Keratinocyte (primary cell): ENCODE measurements around the gene AK8. TPM values are rescaled to one million over a fixed set of nuclear protein-coding genes. Genes with fewer than 3 reads are reported as not detected.

ENCODE experiments used
- DNase-seq: peaks from one replicate; pipeline ENCODE4 v3.0.0-alpha.2; 2011; ENCODE audit warnings: low read depth, missing footprints, low spot score
- FAIRE-seq: peaks from 2 replicates; lab custom pipeline; 2011; peaks lifted over from hg19 to GRCh38; lab: Jason Lieb, UNC
- H2AFZ ChIP-seq: 2 replicates; pipeline ENCODE4 v1.6.0; 2012; ENCODE audit warnings: low read length, control low read depth, inconsistent platforms; ENCODE audit not compliant: control insufficient read depth
- H3K27ac ChIP-seq: 2 replicates; pipeline ENCODE4 v1.5.1; 2011; ENCODE audit warnings: low read length; ENCODE audit not compliant: control insufficient read depth, insufficient read depth
- H3K27me3 ChIP-seq: 3 replicates; pipeline ENCODE4 v1.6.0; 2011; ENCODE audit warnings: low read length; ENCODE audit not compliant: control insufficient read depth, insufficient read depth; ENCODE audit errors: extremely low read depth
- H3K36me3 ChIP-seq, 2 experiments: 2 replicates in 1 of 2; 3 replicates in 1 of 2; pipeline ENCODE4 v1.5.1; 2011; ENCODE audit warnings: low read length in 2 of 2, mild to moderate bottlenecking in 1 of 2; ENCODE audit not compliant: control insufficient read depth in 2 of 2, insufficient read depth in 2 of 2; ENCODE audit errors: extremely low read depth in 1 of 2
- H3K4me1 ChIP-seq: 3 replicates; pipeline ENCODE4 v1.5.1; 2011; ENCODE audit warnings: low read length; ENCODE audit not compliant: control insufficient read depth, insufficient read depth; ENCODE audit errors: extremely low read depth
- H3K4me2 ChIP-seq: 3 replicates; pipeline ENCODE4 v1.6.0; 2011; ENCODE audit warnings: low read depth, low read length; ENCODE audit not compliant: control insufficient read depth, insufficient read depth; ENCODE audit errors: extremely low read depth
- H3K4me3 ChIP-seq, 3 experiments: fragments of 200-600 bp in 1 of 3; sonication (generic) in 1 of 3; 2 replicates in 2 of 3; 3 replicates in 1 of 3; pipeline ENCODE4 v1.5.1; 2011 to 2016; ENCODE audit warnings: low read length in 3 of 3, mild to moderate bottlenecking in 3 of 3, control low read depth in 2 of 3, inconsistent platforms in 1 of 3, low read depth in 1 of 3, mixed read lengths in 1 of 3, mixed run types in 1 of 3, moderate library complexity in 1 of 3; ENCODE audit not compliant: control insufficient read depth in 2 of 3, insufficient read depth in 2 of 3; ENCODE audit errors: extremely low read depth in 1 of 3
- H3K79me2 ChIP-seq: 2 replicates; pipeline ENCODE4 v1.6.0; 2012; ENCODE audit warnings: low read length; ENCODE audit not compliant: control insufficient read depth, insufficient read depth
- H3K9ac ChIP-seq: 3 replicates; pipeline ENCODE4 v1.6.0; 2011; ENCODE audit warnings: low read length; ENCODE audit not compliant: control insufficient read depth, insufficient read depth; ENCODE audit errors: extremely low read depth
- H3K9me1 ChIP-seq: 3 replicates; pipeline ENCODE4 v1.6.0; 2011; ENCODE audit warnings: low read length; ENCODE audit not compliant: control insufficient read depth, insufficient read depth; ENCODE audit errors: extremely low read depth
- H3K9me3 ChIP-seq: 2 replicates; pipeline ENCODE4 v1.5.1; 2012; ENCODE audit warnings: low read depth, low read length; ENCODE audit not compliant: control insufficient read depth
- H4K20me1 ChIP-seq: 3 replicates; pipeline ENCODE4 v1.6.0; 2011; ENCODE audit warnings: low read length; ENCODE audit not compliant: control insufficient read depth, insufficient read depth; ENCODE audit errors: extremely low read depth
- CTCF ChIP-seq, 3 experiments: IDR thresholded peaks in 1 of 3; conservative IDR thresholded peaks in 1 of 3; optimal IDR thresholded peaks in 1 of 3; 2 replicates in 2 of 3; 3 replicates in 1 of 3; pipeline versions ENCODE3 to v1.5.1; 2011; ENCODE audit warnings: low read length in 3 of 3, mild to moderate bottlenecking in 3 of 3, moderate library complexity in 2 of 3, control low read depth in 1 of 3, inconsistent platforms in 1 of 3; ENCODE audit not compliant: insufficient read depth in 2 of 3; ENCODE audit errors: extremely low read depth in 1 of 3
- EZH2 ChIP-seq: IDR thresholded peaks from one replicate; pipeline ENCODE4 v1.6.1; 2012; ENCODE audit warnings: inconsistent platforms, mild to moderate bottlenecking, low read length, moderate library complexity
- dilution Hi-C: fragments of 300-500 bp; cut with MboI; formaldehyde crosslinking; loops from one replicate; pipeline ENCODE4 v1.7.0; 2020; ENCODE audit warnings: low sequenced_read_pairs; ENCODE audit not compliant: extremely low pct_ligation_motif_present
- polyA plus RNA-seq, 5 experiments: library from polyadenylated mRNA; depleted of rRNA in 3 of 5; stranded (reverse) in 3 of 5; stranded (forward) in 1 of 5; unstranded in 1 of 5; fragments of >200 nt; gene quantifications; 1 replicate in 1 of 5; 2 replicates in 3 of 5; 3 replicates in 1 of 5; pipeline versions ENCODE4 v1.2.1 to v1.2.3, GENCODE V29; 2011 to 2012; ENCODE audit warnings: missing spikeins in 2 of 5, low read depth in 1 of 5, low replicate concordance in 1 of 5

AK8 gene
- polyA plus RNA-seq, 1 donor (not counting 4 experiments of a cell fraction or from before 2014, with no cell fraction given), result 0.24 TPM

- no peak for TF ChIP-seq EZH2
- no peak for TF ChIP-seq CTCF (optimal IDR thresholded peaks at IDR 0.05 in 1 of 3, IDR thresholded peaks at IDR 0.05 in 1 of 3, conservative IDR thresholded peaks at IDR 0.05 in 1 of 3; ENCODE audit: extremely low read depth in 1 of 3, insufficient read depth in 2 of 3, low read length in 3 of 3)
- dilution Hi-C loops, result no loop called here
- FAIRE-seq (no peak), DNase-seq (no peak)
- Histone ChIP-seq H3K9me1 (no peaks in the 10 kb centered on the region), H4K20me1 (no peaks in the 10 kb centered on the region), H3K36me3 (no peaks in the 10 kb centered on the region), H2AFZ (no peak overlapping the region), H3K4me2 (no peak overlapping the region), H3K27me3 (peaks cover 10% of the 10 kb centered on the region), H3K9me3 (no peaks in the 10 kb centered on the region), H3K9ac (no peak overlapping the region), H3K79me2 (no peaks in the 10 kb centered on the region), H3K27ac (no peak overlapping the region), H3K4me3 (no peak overlapping the region), H3K4me1 (no peaks in the 10 kb centered on the region)
These were observed 45.8 kb downstream of the AK8 start for GRCh38 chr9:132832171-132832881.

DNA sequence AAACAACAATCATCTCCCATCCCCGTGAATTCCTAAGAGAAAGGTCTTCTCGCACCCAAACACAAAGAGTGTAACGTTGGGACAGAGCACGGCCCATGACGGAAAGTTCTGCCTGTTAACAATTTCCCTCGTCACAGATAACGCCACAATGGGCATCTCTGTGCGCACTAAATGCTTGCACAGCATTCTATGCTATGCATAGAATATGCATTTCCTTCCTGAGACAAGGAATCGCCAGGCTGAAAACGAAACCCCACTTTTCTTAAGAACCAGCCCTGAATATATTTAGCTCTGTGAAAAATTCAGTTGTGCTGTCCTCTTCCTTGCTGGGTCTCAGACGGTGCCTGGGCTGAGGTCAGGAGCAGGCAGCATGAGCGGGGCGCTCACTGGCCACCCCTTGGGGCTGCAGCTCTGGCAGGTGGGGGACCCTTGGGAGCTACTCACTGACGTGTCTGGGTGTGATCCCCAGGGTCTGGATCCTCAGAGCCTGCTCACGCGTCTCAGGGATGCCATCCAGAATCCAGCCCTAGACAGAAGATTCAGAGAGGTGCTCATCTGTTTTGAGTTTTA is 49.8 kb downstream of the AK8 start:
- dilution Hi-C loops, result no loop called here
- Histone ChIP-seq H3K27ac (no peak overlapping the region), H3K4me2 (no peak overlapping the region), H3K4me1 (no peaks in the 10 kb centered on the region), H3K9ac (no peak overlapping the region), H2AFZ (no peak overlapping the region), H3K79me2 (no peaks in the 10 kb centered on the region), H3K9me1 (no peaks in the 10 kb centered on the region), H3K9me3 (no peaks in the 10 kb centered on the region), H4K20me1 (no peaks in the 10 kb centered on the region), H3K36me3 (no peaks in the 10 kb centered on the region), H3K4me3 (no peak overlapping the region), H3K27me3 (peaks cover 6% of the 10 kb centered on the region)
- FAIRE-seq (no peak), DNase-seq (no peak)
- no peak for TF ChIP-seq EZH2
- no peak for TF ChIP-seq CTCF (optimal IDR thresholded peaks at IDR 0.05 in 1 of 3, IDR thresholded peaks at IDR 0.05 in 1 of 3, conservative IDR thresholded peaks at IDR 0.05 in 1 of 3; ENCODE audit: extremely low read depth in 1 of 3, insufficient read depth in 2 of 3, low read length in 3 of 3)
